Neuronal stem cell (in vitro differentiated cells): ENCODE results near the gene CAMSAP2.
"Not testable (repeated sequence)": the region's sequence is repeated elsewhere in the genome, so short reads cannot be mapped to it uniquely, and the experiment has no call there.

Experiments
- DNase-seq: peaks from one replicate; pipeline ENCODE4 v3.0.0-alpha.2; 2013; ENCODE audit warnings: low spot score
- H2AFZ ChIP-seq: one replicate; pipeline ENCODE4 v1.6.1; 2013; ENCODE audit warnings: mild to moderate bottlenecking, low read length, inconsistent platforms
- H2AK5ac ChIP-seq: 2 replicates; pipeline ENCODE4 v1.6.1; 2013; ENCODE audit warnings: low read depth, mild to moderate bottlenecking, inconsistent platforms, low read length, moderate library complexity, mixed read lengths
- H2BK120ac ChIP-seq: 2 replicates; pipeline ENCODE4 v1.6.1; 2013; ENCODE audit warnings: low read depth, mild to moderate bottlenecking, inconsistent platforms, low read length, moderate library complexity, mixed read lengths
- H2BK12ac ChIP-seq: one replicate; pipeline ENCODE4 v1.6.1; 2013; ENCODE audit warnings: low read length, inconsistent platforms
- H2BK15ac ChIP-seq: 2 replicates; pipeline ENCODE4 v1.6.1; 2013; ENCODE audit warnings: mild to moderate bottlenecking, low read length, inconsistent platforms, mixed read lengths
- H2BK5ac ChIP-seq: one replicate; pipeline ENCODE4 v1.6.1; 2013; ENCODE audit warnings: inconsistent platforms, mild to moderate bottlenecking, low read length, moderate library complexity
- H3K14ac ChIP-seq: one replicate; pipeline ENCODE4 v1.6.1; 2013; ENCODE audit warnings: low read length, inconsistent platforms
- H3K18ac ChIP-seq: 2 replicates; pipeline ENCODE4 v1.6.1; 2013; ENCODE audit warnings: low read length, inconsistent platforms
- H3K23ac ChIP-seq: 2 replicates; pipeline ENCODE4 v1.6.1; 2013; ENCODE audit warnings: low read depth, mild to moderate bottlenecking, mixed read lengths, low read length, inconsistent platforms; ENCODE audit not compliant: poor library complexity
- H3K27ac ChIP-seq: replicated peaks from 3 replicates; pipeline ENCODE4 v1.5.1; 2013; ENCODE audit warnings: low read length, inconsistent platforms
- H3K27me3 ChIP-seq, 3 experiments: 2 replicates each; pipeline ENCODE4 v1.6.1; 2013; ENCODE audit warnings: low read length in 3 of 3, mild to moderate bottlenecking in 2 of 3, inconsistent platforms in 1 of 3, low read depth in 1 of 3, mixed read lengths in 1 of 3, moderate library complexity in 1 of 3; ENCODE audit not compliant: control insufficient read depth in 3 of 3, insufficient read depth in 3 of 3
- H3K36me3 ChIP-seq, 2 donors: replicated peaks in 1 of 2; 2 replicates each; pipeline ENCODE4 v1.6.1; 2013; ENCODE audit warnings: low read length in 2 of 2; ENCODE audit not compliant: control insufficient read depth in 2 of 2, insufficient read depth in 2 of 2
- H3K4ac ChIP-seq: 2 replicates; pipeline ENCODE4 v1.6.1; 2013; ENCODE audit warnings: inconsistent platforms, mild to moderate bottlenecking, low read length, moderate library complexity
- H3K4me1 ChIP-seq, 2 donors: 1 replicate in 1 of 2; 2 replicates in 1 of 2; pipeline ENCODE4 v1.6.1; 2013; ENCODE audit warnings: low read length in 2 of 2, low read depth in 1 of 2; ENCODE audit not compliant: control insufficient read depth in 2 of 2, insufficient read depth in 1 of 2
- H3K4me2 ChIP-seq: one replicate; pipeline ENCODE4 v1.6.1; 2013; ENCODE audit warnings: mild to moderate bottlenecking, low read length, inconsistent platforms; ENCODE audit not compliant: insufficient read depth, poor library complexity, severe bottlenecking
- H3K4me3 ChIP-seq, 2 donors: 2 replicates each; pipeline ENCODE4 v1.5.1; 2013; ENCODE audit warnings: low read length in 2 of 2, mild to moderate bottlenecking in 2 of 2, inconsistent platforms in 1 of 2, moderate library complexity in 1 of 2
- H3K79me1 ChIP-seq: one replicate; pipeline ENCODE4 v1.6.1; 2013; ENCODE audit warnings: low read depth, mild to moderate bottlenecking, inconsistent platforms, low read length, moderate library complexity
- H3K9ac ChIP-seq: one replicate; pipeline ENCODE4 v1.6.1; 2013; ENCODE audit warnings: mild to moderate bottlenecking, low read depth, low read length, inconsistent platforms; ENCODE audit not compliant: poor library complexity
- H3K9me3 ChIP-seq, 2 donors: replicated peaks in 1 of 2; 2 replicates each; pipeline versions ENCODE3 to v1.6.1; 2013; ENCODE audit warnings: low read length in 2 of 2, mild to moderate bottlenecking in 2 of 2, inconsistent platforms in 1 of 2, low read depth in 1 of 2, mixed read lengths in 1 of 2, moderate library complexity in 1 of 2; ENCODE audit not compliant: control insufficient read depth in 2 of 2, insufficient read depth in 1 of 2
- H4K8ac ChIP-seq: one replicate; pipeline ENCODE4 v1.6.1; 2013; ENCODE audit warnings: low read depth, mild to moderate bottlenecking, inconsistent platforms, low read length, moderate library complexity
- H4K91ac ChIP-seq: one replicate; pipeline ENCODE4 v1.6.1; 2013; ENCODE audit warnings: low read length, low read depth, mild to moderate bottlenecking, inconsistent platforms; ENCODE audit not compliant: poor library complexity
- whole genome bisulfite sequencing, 2 donors: extraction: QIAGEN DNeasy Blood & Tissue Kit; methylation state at CpG; one replicate each; pipeline ENCODE4 v1.1.7; 2013; ENCODE audit warnings: missing lambda C conversion rate in 2 of 2, mixed read lengths in 1 of 2; ENCODE audit not compliant: insufficient read length in 2 of 2, insufficient replicate concordance in 1 of 2; ENCODE audit errors: extremely low coverage in 2 of 2; 5-methylcytosine and 5-hydroxymethylcytosine counted together

The CAMSAP2 gene

DNA sequence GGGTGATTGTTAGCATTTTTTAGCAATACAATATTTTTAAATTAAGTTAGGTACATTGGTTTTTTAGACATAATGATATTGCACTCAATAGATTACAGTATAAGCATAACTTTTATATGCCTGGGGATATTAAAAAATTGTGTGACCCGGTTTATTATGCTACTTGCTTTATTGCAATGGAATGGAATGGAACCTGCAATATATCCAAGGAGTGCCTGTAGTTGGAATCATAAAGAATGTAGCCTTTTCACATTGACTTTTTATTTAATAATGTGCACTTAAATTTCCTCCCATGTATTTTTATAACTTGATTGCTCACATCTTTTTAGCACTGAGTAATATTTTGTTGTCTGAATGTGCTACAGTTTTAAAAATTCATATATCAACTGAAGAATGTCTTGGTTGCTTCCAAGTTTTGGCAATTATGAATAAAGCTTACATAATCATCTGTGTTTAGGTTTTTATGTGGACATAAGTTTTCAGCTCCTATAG, 49.2 kb downstream of the CAMSAP2 start:
- H3K79me1 ChIP-seq, result peaks cover 2% of the 10 kb centered on the region
- H2BK120ac ChIP-seq, result no peak overlapping the region
- no peaks in the 10 kb centered on the region for H3K4me1 ChIP-seq
- H3K4me3 ChIP-seq, result no peak overlapping the region
- no peaks in the 10 kb centered on the region for H3K27me3 ChIP-seq
- no peak overlapping the region for H4K8ac ChIP-seq
- no peak overlapping the region for H3K14ac ChIP-seq
- WGBS, 2 donors, result no CpG with 5 or more reads among the region's 1 CpG
- peaks cover 2 to 31% of the 10 kb centered on the region in 2 donors for H3K9me3 ChIP-seq
- no peak overlapping the region for H2BK15ac ChIP-seq
- H3K9ac ChIP-seq, result no peak overlapping the region
- DNase-seq, result no peak
- no peak overlapping the region for H3K23ac ChIP-seq
- no peak overlapping the region for H2BK12ac ChIP-seq
- H3K36me3 ChIP-seq, result peaks cover 4 to 55% of the 10 kb centered on the region in 2 donors
- no peak overlapping the region for H2BK5ac ChIP-seq
- no peak overlapping the region for H2AFZ ChIP-seq
- no peak overlapping the region for H4K91ac ChIP-seq
- H3K4ac ChIP-seq, result no peak overlapping the region
- no peak overlapping the region for H2AK5ac ChIP-seq
- no peak overlapping the region for H3K27ac ChIP-seq
- H3K4me2 ChIP-seq, result no peak overlapping the region
- H3K18ac ChIP-seq, result no peak overlapping the region

DNA sequence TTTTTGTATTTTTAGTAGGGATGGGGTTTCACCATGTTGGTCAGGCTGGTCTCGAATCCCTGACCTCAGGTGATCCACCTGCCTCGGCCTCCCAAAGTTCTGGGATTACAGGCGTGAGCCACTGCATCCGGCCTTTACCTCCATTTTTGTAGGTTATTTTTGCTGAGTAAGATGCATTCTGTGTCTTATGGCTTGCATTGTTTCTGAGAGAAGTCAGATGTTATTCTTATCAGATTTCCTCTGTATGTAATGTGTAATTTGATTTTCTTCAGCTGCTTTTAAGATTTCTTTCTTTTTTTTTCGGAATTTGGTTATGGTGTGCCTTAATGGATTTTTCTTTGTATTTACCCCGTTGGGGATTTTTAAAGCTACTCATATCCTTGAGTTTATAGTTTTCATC, 52.3 kb downstream of the CAMSAP2 start:
- not testable (repeated sequence) for H3K4me3 ChIP-seq, H3K4ac ChIP-seq, H3K27ac ChIP-seq, H2AFZ ChIP-seq, H3K27me3 ChIP-seq, H2BK15ac ChIP-seq, H2AK5ac ChIP-seq, H4K8ac ChIP-seq, H3K9ac ChIP-seq, H3K18ac ChIP-seq, H3K4me2 ChIP-seq, H2BK120ac ChIP-seq, H3K4me1 ChIP-seq, H3K79me1 ChIP-seq, DNase-seq, H2BK5ac ChIP-seq, H2BK12ac ChIP-seq, H4K91ac ChIP-seq, H3K23ac ChIP-seq, H3K14ac ChIP-seq
- Histone ChIP-seq H3K9me3 (peaks cover 2 to 24% of the 10 kb centered on the region in 2 donors), H3K36me3 (peaks cover 5 to 43% of the 10 kb centered on the region in 2 donors)
- WGBS, 2 donors, result no CpG with 5 or more reads among the region's 6 CpGs

DNA sequence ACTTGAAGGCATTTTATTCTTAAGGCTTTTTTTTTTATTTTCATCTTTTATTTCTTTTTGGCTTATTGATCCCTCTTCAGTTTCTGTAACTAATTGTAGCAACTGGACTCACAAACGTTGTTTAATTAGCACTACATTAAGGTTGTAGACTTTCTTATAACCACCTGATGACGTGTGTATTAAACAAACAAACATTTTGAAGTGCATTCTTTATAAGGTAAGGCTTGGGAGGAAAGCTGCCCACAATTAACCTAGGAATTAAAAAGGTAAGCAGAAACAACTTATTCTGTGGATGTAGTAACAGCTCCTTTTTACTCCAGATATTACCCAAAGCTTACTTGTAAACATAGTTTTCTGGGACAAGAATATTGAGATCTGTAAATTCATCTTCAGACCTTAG, 55.0 kb downstream of the CAMSAP2 start:
- Histone ChIP-seq H3K4ac (no peak overlapping the region), H3K4me2 (no peak overlapping the region), H3K23ac (no peak overlapping the region), H2BK5ac (no peak overlapping the region), H3K36me3 (peaks cover 1 to 21% of the 10 kb centered on the region in 2 donors), H2AFZ (no peak overlapping the region), H3K4me1 (no peaks in the 10 kb centered on the region), H2BK12ac (no peak overlapping the region), H3K9me3 (peaks cover 0 to 17% of the 10 kb centered on the region in 2 donors), H2BK120ac (no peak overlapping the region), H3K4me3 (no peak overlapping the region), H2AK5ac (no peak overlapping the region), H3K14ac (no peak overlapping the region), H3K9ac (no peak overlapping the region), H3K27ac (no peak overlapping the region), H3K18ac (no peak overlapping the region), H4K8ac (no peak overlapping the region), H2BK15ac (no peak overlapping the region), H4K91ac (no peak overlapping the region), H3K79me1 (peaks cover 2% of the 10 kb centered on the region), H3K27me3 (no peaks in the 10 kb centered on the region)
- no peak for DNase-seq
- WGBS, 2 donors, result no CpG with 5 or more reads among the region's 2 CpGs

DNA sequence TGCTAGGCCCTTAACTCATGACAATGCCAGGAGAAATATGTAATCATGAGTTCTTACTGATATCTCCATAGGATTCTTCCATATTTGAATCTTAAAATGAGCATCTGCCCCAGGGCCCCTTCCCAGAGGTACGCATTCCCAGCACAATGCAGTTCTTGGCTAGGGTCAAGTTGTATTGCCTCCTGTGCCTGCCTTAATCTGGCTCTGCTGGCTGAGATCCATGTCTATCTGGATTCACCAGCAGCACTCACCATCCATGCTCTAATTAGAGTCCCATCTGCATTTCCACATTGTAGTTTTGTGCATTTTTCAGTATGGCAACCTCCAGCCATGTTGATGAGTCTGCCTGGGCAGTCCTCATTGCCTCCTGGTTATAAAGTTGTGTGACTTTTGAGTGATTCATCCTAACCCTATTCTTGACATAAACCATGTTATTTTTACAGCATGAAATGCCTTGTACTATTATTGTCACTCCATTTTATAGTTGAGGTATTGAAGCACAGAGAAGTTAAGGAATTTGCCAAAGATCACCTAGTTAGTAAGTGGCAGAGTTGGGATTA, 55.9 kb downstream of the CAMSAP2 start:
- Histone ChIP-seq H3K79me1 (peaks cover 2% of the 10 kb centered on the region), H2BK120ac (no peak overlapping the region), H3K9me3 (peaks cover 0 to 13% of the 10 kb centered on the region in 2 donors), H2BK12ac (no peak overlapping the region), H3K27me3 (no peaks in the 10 kb centered on the region), H3K9ac (no peak overlapping the region), H3K4me2 (peak overlapping the region; percentile 14), H4K8ac (no peak overlapping the region), H4K91ac (no peak overlapping the region), H3K4ac (peak overlapping the region; percentile 10), H2BK15ac (no peak overlapping the region), H2AFZ (no peak overlapping the region), H2BK5ac (no peak overlapping the region), H3K4me1 (no peaks in the 10 kb centered on the region), H3K36me3 (peaks cover 1 to 12% of the 10 kb centered on the region in 2 donors), H3K27ac (no peak overlapping the region), H3K18ac (no peak overlapping the region), H3K23ac (no peak overlapping the region), H2AK5ac (no peak overlapping the region), H3K14ac (no peak overlapping the region), H3K4me3 (no peak overlapping the region)
- no peak for DNase-seq
- no CpG with 5 or more reads among the region's 1 CpG for WGBS, 2 donors
